Endothelial cell of umbilical vein (primary cell): ENCODE measurements around the gene TMEM266. TPM values are rescaled to one million over a fixed set of nuclear protein-coding genes. Genes with fewer than 3 reads are reported as not detected.

Experiments
- BruUV-seq: library from RNA; stranded (reverse); fragments of 400-500 nt; replicated peaks from 2 replicates; lab custom pipeline; 2021; lab: Mats Ljungman, UMichigan
- CTCF ChIA-PET: fragments of 300-600, 350-600 bp; sonication (Branson Sonifier 250); formaldehyde crosslinking; loops from one replicate; lab custom pipeline; 2021; ENCODE audit warnings: antibody characterized with exemption, inconsistent platforms; lab: Charles Lee
- POLR2A ChIA-PET: fragments of 300-600, 350-600 bp; sonication (Branson Sonifier 250); formaldehyde crosslinking; loops from one replicate; lab custom pipeline; 2021; ENCODE audit warnings: antibody characterized with exemption, inconsistent platforms; lab: Charles Lee
- DNase-seq: peaks from one replicate; pipeline ENCODE4 v3.0.0-alpha.2; 2011; ENCODE audit warnings: low read depth, low spot score
- FAIRE-seq: peaks from 2 replicates; lab custom pipeline; 2011; peaks lifted over from hg19 to GRCh38; lab: Jason Lieb, UNC
- H2AFZ ChIP-seq: 2 replicates; pipeline ENCODE4 v1.6.0; 2012; ENCODE audit warnings: low read depth, low read length, control low read depth, inconsistent platforms
- H3K27ac ChIP-seq: 2 replicates; pipeline ENCODE4 v1.5.1; 2011; ENCODE audit warnings: low read depth, mild to moderate bottlenecking, control low read depth, low read length, moderate library complexity; ENCODE audit not compliant: insufficient read depth
- H3K27me3 ChIP-seq, 2 experiments: 2 replicates each; pipeline versions ENCODE4 v1.6.0 to v1.6.1; 2011; ENCODE audit warnings: low read length in 2 of 2, mixed read lengths in 1 of 2; ENCODE audit not compliant: control insufficient read depth in 2 of 2, insufficient read depth in 2 of 2
- H3K36me3 ChIP-seq, 2 experiments: 2 replicates in 1 of 2; 3 replicates in 1 of 2; pipeline ENCODE4 v1.5.1; 2011; ENCODE audit warnings: low read length in 2 of 2, mild to moderate bottlenecking in 1 of 2, moderate library complexity in 1 of 2; ENCODE audit not compliant: control insufficient read depth in 2 of 2, insufficient read depth in 2 of 2; ENCODE audit errors: extremely low read depth in 1 of 2
- H3K4me1 ChIP-seq: 3 replicates; pipeline ENCODE4 v1.5.1; 2011; ENCODE audit warnings: mild to moderate bottlenecking, low read length; ENCODE audit not compliant: control insufficient read depth, insufficient read depth; ENCODE audit errors: extremely low read depth
- H3K4me2 ChIP-seq: 2 replicates; pipeline ENCODE4 v1.6.1; 2011; ENCODE audit warnings: low read length, control low read depth, mixed read lengths; ENCODE audit not compliant: insufficient read depth
- H3K4me3 ChIP-seq, 3 experiments: fragments of 200-600 bp in 1 of 3; sonication (generic), shearing (Covaris generic) in 1 of 3; replicated peaks in 1 of 3; 2 replicates each; pipeline ENCODE4 v1.5.1; 2011 to 2016; ENCODE audit warnings: control low read depth in 3 of 3, low read length in 3 of 3, mild to moderate bottlenecking in 2 of 3, inconsistent platforms in 1 of 3, low read depth in 1 of 3, moderate library complexity in 1 of 3; ENCODE audit not compliant: insufficient read depth in 1 of 3
- H3K79me2 ChIP-seq: 2 replicates; pipeline ENCODE4 v1.6.0; 2012; ENCODE audit warnings: low read length, inconsistent platforms; ENCODE audit not compliant: control insufficient read depth, insufficient read depth
- H3K9ac ChIP-seq: replicated peaks from 2 replicates; pipeline ENCODE3; 2011; ENCODE audit warnings: low read length, control low read depth; ENCODE audit not compliant: insufficient read depth; ENCODE audit errors: extremely low read depth
- H3K9me1 ChIP-seq: replicated peaks from 3 replicates; pipeline ENCODE4 v1.6.0; 2011; ENCODE audit warnings: mild to moderate bottlenecking, low read length; ENCODE audit not compliant: control insufficient read depth, insufficient read depth; ENCODE audit errors: extremely low read depth
- H3K9me3 ChIP-seq: replicated peaks from 2 replicates; pipeline ENCODE4 v1.5.1; 2012; ENCODE audit warnings: low read length, inconsistent platforms; ENCODE audit not compliant: control insufficient read depth, insufficient read depth
- H4K20me1 ChIP-seq: replicated peaks from 2 replicates; pipeline ENCODE3; 2011; ENCODE audit warnings: mild to moderate bottlenecking, low read length; ENCODE audit not compliant: control insufficient read depth, insufficient read depth; ENCODE audit errors: extremely low read depth
- EZH2 ChIP-seq: IDR thresholded peaks from 2 replicates; pipeline ENCODE4 v1.6.1; 2012; ENCODE audit warnings: borderline replicate concordance, low read depth, mild to moderate bottlenecking, moderate library complexity, low read length, inconsistent platforms; ENCODE audit not compliant: severe bottlenecking
- FOS ChIP-seq: IDR thresholded peaks from 2 replicates; pipeline ENCODE4 v1.6.1; 2011; ENCODE audit warnings: mild to moderate bottlenecking, low read length, moderate library complexity, borderline replicate concordance; ENCODE audit not compliant: insufficient read depth
- GATA2 ChIP-seq: IDR thresholded peaks from 2 replicates; pipeline ENCODE4 v1.7.0; 2011; ENCODE audit warnings: low read depth, mild to moderate bottlenecking, moderate library complexity, mixed read lengths, low read length; ENCODE audit not compliant: insufficient read length, insufficient read depth
- JUN ChIP-seq: IDR thresholded peaks from 2 replicates; pipeline ENCODE4 v1.6.1; 2011; ENCODE audit warnings: borderline replicate concordance, low read depth; ENCODE audit not compliant: insufficient read length, insufficient read depth
- MYC ChIP-seq: IDR thresholded peaks from one replicate; pipeline ENCODE4 v1.6.1; 2011; ENCODE audit warnings: mild to moderate bottlenecking, low read depth, low read length
- POLR2A ChIP-seq: IDR thresholded peaks from 2 replicates; pipeline ENCODE4 v1.6.1; 2012; ENCODE audit warnings: low read depth, mild to moderate bottlenecking, control low read depth, low read length
- POLR2AphosphoS5 ChIP-seq: IDR thresholded peaks from 2 replicates; pipeline ENCODE4 v1.6.1; 2012; ENCODE audit warnings: low read depth, mild to moderate bottlenecking, control low read depth, low read length, moderate library complexity; ENCODE audit not compliant: insufficient read depth
- dilution Hi-C: fragments of 300-500 bp; cut with MboI; formaldehyde crosslinking; loops from one replicate; pipeline ENCODE4 v1.15.0; 2019; ENCODE audit warnings: low sequenced_read_pairs; ENCODE audit not compliant: extremely low pct_ligation_motif_present
- intact Hi-C: fragments of 100-400 bp; cut with micrococcal nuclease; formaldehyde crosslinking; loops from one replicate; pipeline ENCODE4 v1.10.0; 2022
- polyA plus RNA-seq, 4 experiments: library from polyadenylated mRNA; depleted of rRNA in 3 of 4; stranded (reverse) in 3 of 4; unstranded in 1 of 4; fragments of >200 nt; gene quantifications; 2 replicates each; pipeline versions ENCODE4 v1.2.1 to v1.2.3, GENCODE V29; 2011 to 2012; ENCODE audit warnings: missing spikeins in 1 of 4
- total RNA-seq: library from RNA; stranded (reverse); gene quantifications from 2 replicates; pipeline ENCODE4 v1.2.3, GENCODE V29; 2021
- TF ChIP-seq, protein P1 (sequence below): IDR thresholded peaks from 2 replicates; pipeline ENCODE4 v1.6.1; 2011; ENCODE audit not compliant: insufficient read depth, insufficient read length
- TF ChIP-seq, protein P2 (sequence below), 2 donors: IDR thresholded peaks; 1 replicate in 1 of 2; 2 replicates in 1 of 2; pipeline ENCODE4 v1.5.1; 2011; ENCODE audit warnings: low read length in 2 of 2, mild to moderate bottlenecking in 2 of 2, moderate library complexity in 2 of 2, control low read depth in 1 of 2, inconsistent platforms in 1 of 2, low read depth in 1 of 2; ENCODE audit not compliant: insufficient read depth in 1 of 2; ENCODE audit errors: extremely low read depth in 1 of 2

The TMEM266 gene
- total and polyA plus RNA-seq, 2 donors (not counting 3 experiments of a cell fraction or from before 2014, with no cell fraction given), result not detected

DNA sequence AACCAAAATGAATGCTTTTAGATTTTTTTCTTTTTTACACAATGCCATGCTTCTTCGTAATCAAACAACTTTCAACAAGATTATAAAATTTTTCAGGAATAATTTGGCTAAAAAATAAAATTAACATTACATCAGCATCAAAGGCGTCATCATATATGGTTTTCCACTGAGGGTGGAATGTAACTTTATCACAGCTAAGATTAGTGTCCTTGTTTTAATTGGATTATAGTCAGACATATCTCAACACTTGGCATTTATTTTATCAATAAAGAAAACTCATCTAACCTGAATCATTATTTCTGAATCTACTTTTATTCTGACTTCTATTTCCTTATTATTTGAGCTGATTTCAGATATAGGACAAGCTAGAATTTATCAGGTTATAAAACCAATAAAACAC, 49.2 kb upstream of the TMEM266 start:
- intact Hi-C loops, result no loop called here
- ChIA-PET CTCF (no interaction called here), POLR2A (no interaction called here)
- dilution Hi-C loops, result no loop called here
- no TSS peak for BruUV-seq
- no peaks in the 10 kb centered on the region for H3K79me2 ChIP-seq
- H3K4me2 ChIP-seq, result no peak overlapping the region
- H3K27ac ChIP-seq, result no peak overlapping the region
- no peak overlapping the region for H3K9ac ChIP-seq
- H3K27me3 ChIP-seq, result peaks cover 0 to 22% of the 10 kb centered on the region in 2 experiments
- no peak overlapping the region for H3K4me3 ChIP-seq
- no peaks in the 10 kb centered on the region for H4K20me1 ChIP-seq
- H3K9me1 ChIP-seq, result no peaks in the 10 kb centered on the region
- no peaks in the 10 kb centered on the region for H3K9me3 ChIP-seq
- DNase-seq (no peak), FAIRE-seq (no peak)
- H3K36me3 ChIP-seq, result no peaks in the 10 kb centered on the region
- H2AFZ ChIP-seq, result no peak overlapping the region
- TF ChIP-seq POLR2AphosphoS5 (no peak), GATA2 (no peak), EZH2 (no peak), FOS (no peak), POLR2A (no peak), JUN (no peak), MYC (no peak)
- TF ChIP-seq, protein P1, sequence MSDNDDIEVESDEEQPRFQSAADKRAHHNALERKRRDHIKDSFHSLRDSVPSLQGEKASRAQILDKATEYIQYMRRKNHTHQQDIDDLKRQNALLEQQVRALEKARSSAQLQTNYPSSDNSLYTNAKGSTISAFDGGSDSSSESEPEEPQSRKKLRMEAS, result no peak
- TF ChIP-seq, protein P2, sequence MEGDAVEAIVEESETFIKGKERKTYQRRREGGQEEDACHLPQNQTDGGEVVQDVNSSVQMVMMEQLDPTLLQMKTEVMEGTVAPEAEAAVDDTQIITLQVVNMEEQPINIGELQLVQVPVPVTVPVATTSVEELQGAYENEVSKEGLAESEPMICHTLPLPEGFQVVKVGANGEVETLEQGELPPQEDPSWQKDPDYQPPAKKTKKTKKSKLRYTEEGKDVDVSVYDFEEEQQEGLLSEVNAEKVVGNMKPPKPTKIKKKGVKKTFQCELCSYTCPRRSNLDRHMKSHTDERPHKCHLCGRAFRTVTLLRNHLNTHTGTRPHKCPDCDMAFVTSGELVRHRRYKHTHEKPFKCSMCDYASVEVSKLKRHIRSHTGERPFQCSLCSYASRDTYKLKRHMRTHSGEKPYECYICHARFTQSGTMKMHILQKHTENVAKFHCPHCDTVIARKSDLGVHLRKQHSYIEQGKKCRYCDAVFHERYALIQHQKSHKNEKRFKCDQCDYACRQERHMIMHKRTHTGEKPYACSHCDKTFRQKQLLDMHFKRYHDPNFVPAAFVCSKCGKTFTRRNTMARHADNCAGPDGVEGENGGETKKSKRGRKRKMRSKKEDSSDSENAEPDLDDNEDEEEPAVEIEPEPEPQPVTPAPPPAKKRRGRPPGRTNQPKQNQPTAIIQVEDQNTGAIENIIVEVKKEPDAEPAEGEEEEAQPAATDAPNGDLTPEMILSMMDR (IDR thresholded peaks at IDR 0.05; ENCODE audit: extremely low read depth in 1 of 2, insufficient read depth in 1 of 2, low read depth in 1 of 2, low read length in 2 of 2), result no peak
- no peaks in the 10 kb centered on the region for H3K4me1 ChIP-seq
